B cell (primary cell): ENCODE data around the gene COL11A2.

ENCODE experiments used
- CTCF ChIP-seq: fragments of 200-600 bp; IDR thresholded peaks from one replicate; pipeline ENCODE4 v1.8.0; 2022; ENCODE audit warnings: antibody characterized with exemption, mild to moderate bottlenecking
- EZH2 ChIP-seq: IDR thresholded peaks from 2 replicates; pipeline ENCODE4 v1.6.1; 2012; ENCODE audit warnings: borderline replicate concordance, low read depth, mild to moderate bottlenecking, moderate library complexity, low read length; ENCODE audit not compliant: insufficient read depth, poor library complexity, severe bottlenecking

DNA sequence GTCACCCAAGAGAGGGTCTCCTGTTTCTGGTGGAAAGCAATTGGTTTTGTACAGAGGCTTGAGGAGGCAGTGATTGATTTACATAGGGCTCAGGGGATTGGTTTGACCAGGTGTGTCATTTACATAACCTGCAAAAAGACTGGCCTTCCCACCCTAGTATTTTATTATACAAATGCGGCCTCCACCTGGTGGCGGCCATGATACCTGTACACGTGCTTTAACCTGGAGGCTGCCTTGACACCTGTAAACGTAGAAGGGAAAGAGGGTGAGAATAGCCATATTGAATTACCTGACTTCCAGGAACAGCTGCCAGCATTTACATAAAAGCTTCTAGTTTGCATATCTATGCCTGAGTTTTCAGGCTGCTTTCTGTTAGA, 67.8 kb downstream of the COL11A2 start:
- TF ChIP-seq CTCF (no peak), EZH2 (no peak)
